GM19023 (cell line): ENCODE measurements around the gene AHDC1.

ENCODE experiments used
- ATAC-seq: cut with Tn5 transposase; IDR thresholded peaks from one replicate; pipeline ENCODE4 v1.9.1; 2021; ENCODE audit warnings: mild to moderate bottlenecking, moderate library complexity; ENCODE audit not compliant: unreplicated experiment

The AHDC1 gene

GRCh38 chr1:27499142-27499541 is 104.8 kb downstream of the AHDC1 start:
- no peak for ATAC-seq

- no peak for ATAC-seq
Observed at GRCh38 chr1:27496604-27497155, 107.3 kb downstream of the AHDC1 start.

GRCh38 chr1:27492796-27493195 is 111.1 kb downstream of the AHDC1 start:
- no peak for ATAC-seq

GRCh38 chr1:27491748-27492700 is 111.9 kb downstream of the AHDC1 start:
- ATAC-seq = no peak

- ATAC-seq = peak; percentile 86
Observed at GRCh38 chr1:27489973-27490741, 113.8 kb downstream of the AHDC1 start, which contains the start of gene WASF2. Gene WASF2, minus strand, starts transcription at chr1:27490167. Its CDS starts 61,277 bp downstream, at chr1:27428890.

GRCh38 chr1:27489501-27489972 is 114.4 kb downstream of the AHDC1 start:
- ATAC-seq = peak; percentile 24

GRCh38 chr1:27487966-27488884 is 115.7 kb downstream of the AHDC1 start:
- ATAC-seq = no peak

GRCh38 chr1:27485363-27485762 is 118.6 kb downstream of the AHDC1 start:
- no peak for ATAC-seq
